ENCODE data around the gene CDKN2B-AS1. TPM values are rescaled to one million over a fixed set of nuclear protein-coding genes. Genes with fewer than 3 reads are reported as not detected.

CDKN2B-AS1 gene
- total RNA-seq, 4 donors from 2014 or later: 0.38 to 0.56 TPM; not detected in 2

DNA sequence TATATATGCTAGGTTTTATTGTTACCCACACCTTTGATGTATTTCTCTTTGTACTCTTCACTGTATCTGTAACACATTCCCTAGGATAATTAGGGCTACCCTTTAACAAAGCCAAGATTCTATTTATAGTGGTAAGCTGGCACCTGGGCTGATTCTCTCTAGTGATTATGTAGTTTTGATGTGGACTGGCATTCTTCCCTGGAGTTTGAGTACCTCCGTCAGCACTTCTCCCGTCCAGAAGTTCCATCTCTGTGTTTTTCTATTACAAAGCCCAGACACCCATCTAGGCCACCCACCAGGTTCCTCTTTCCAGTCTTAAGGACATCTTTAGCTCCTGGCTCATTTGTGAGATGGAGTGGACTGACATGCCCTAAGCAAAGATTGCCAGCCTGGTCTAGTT lies 70.4 kb downstream of the CDKN2B-AS1 start:
- DNase-seq: no peak
- intact Hi-C loops (cut with DNase I): no loop called here
- 62 to 72% methylated on average over 2 of the region's 2 CpGs for WGBS, 2 donors

DNA sequence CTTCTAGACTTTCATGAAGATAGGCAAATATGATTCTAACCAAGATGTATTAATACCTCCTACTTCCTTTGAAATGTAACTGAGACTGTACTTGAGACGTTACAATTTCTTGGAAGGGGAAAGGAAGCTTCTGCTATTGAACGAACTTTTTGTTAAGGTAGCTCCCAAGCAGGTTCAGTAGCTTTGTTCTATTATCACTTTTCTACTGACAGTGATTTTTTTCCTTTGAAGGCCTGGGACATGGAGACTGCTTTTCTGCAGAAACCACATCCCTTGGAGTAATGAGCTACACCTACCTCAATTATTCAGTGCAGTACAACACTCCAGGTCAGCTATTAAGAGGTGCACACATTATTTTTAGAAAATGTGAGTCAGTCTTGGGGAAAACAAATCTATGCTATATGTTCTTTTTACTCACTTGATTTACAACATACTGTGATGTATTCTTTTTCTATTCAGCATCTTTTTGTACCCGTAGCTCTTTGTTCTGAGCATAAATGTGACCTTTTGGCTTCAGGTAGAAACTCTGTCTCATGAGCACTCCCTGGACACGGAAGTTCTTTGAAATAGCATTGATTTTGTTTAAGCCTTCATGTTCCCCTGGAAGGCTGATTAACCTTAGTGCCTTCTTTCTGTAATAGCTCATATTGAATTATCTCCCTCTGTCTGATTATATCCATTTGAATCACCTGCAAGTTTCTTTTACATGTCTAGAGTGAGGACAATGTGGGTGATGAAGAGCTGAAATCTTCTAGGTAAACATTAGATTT lies 71.0 kb downstream of the CDKN2B-AS1 start:
- Histone ChIP-seq H3K27ac (no peak overlapping the region), H3K4me1 (no peaks in the 10 kb centered on the region), H3K9me3 (no peaks in the 10 kb centered on the region), H3K27me3 (no peaks in the 10 kb centered on the region), H3K4me3 (replicated peaks in 1 of 3) (no peak overlapping the region), H3K36me3 (no peaks in the 10 kb centered on the region)
- intact Hi-C loops (cut with DNase I): no loop called here
- WGBS, 2 donors: 72 to 81% methylated on average over 4 of the region's 4 CpGs
- no peak for TF ChIP-seq POLR2A (IDR thresholded peaks at IDR 0.05)
- no peak for TF ChIP-seq CTCF (IDR thresholded peaks at IDR 0.05)
- DNase-seq: no peak

More for the DNA sequence above, 70.4 kb downstream of the CDKN2B-AS1 start:
- H3K4me3 ChIP-seq (replicated peaks in 1 of 3): no peak overlapping the region
- TF ChIP-seq POLR2A (IDR thresholded peaks at IDR 0.05): no peak
- no peak for TF ChIP-seq CTCF (IDR thresholded peaks at IDR 0.05)
- H3K9me3 ChIP-seq: no peaks in the 10 kb centered on the region
- H3K4me1 ChIP-seq: no peaks in the 10 kb centered on the region
- no peaks in the 10 kb centered on the region for H3K27me3 ChIP-seq
- no peaks in the 10 kb centered on the region for H3K36me3 ChIP-seq
- no peak overlapping the region for H3K27ac ChIP-seq

- no peak overlapping the region for H3K4me3 ChIP-seq (replicated peaks in 1 of 3)
- 78 to 94% methylated on average over 4 of the region's 4 CpGs for WGBS, 2 donors
- TF ChIP-seq CTCF (IDR thresholded peaks at IDR 0.05) (no peak), POLR2A (IDR thresholded peaks at IDR 0.05) (no peak)
- H3K36me3 ChIP-seq: no peaks in the 10 kb centered on the region
- no peak for DNase-seq
- intact Hi-C loops (cut with DNase I): no loop called here
- no peaks in the 10 kb centered on the region for H3K9me3 ChIP-seq
- H3K4me1 ChIP-seq: no peaks in the 10 kb centered on the region
- H3K27me3 ChIP-seq: no peaks in the 10 kb centered on the region
- H3K27ac ChIP-seq: no peak overlapping the region
Measured at GRCh38 chr9:22067196-22067595, 72.6 kb downstream of the CDKN2B-AS1 start.

GRCh38 chr9:22068369-22068768 lies 73.8 kb downstream of the CDKN2B-AS1 start:
- H3K27ac ChIP-seq: no peak overlapping the region
- no peaks in the 10 kb centered on the region for H3K27me3 ChIP-seq
- H3K4me1 ChIP-seq: no peaks in the 10 kb centered on the region
- no peak for DNase-seq
- intact Hi-C loops (cut with DNase I): no loop called here
- 75 to 80% methylated on average over 8 of the region's 8 CpGs for WGBS, 2 donors
- H3K9me3 ChIP-seq: no peaks in the 10 kb centered on the region
- TF ChIP-seq POLR2A (IDR thresholded peaks at IDR 0.05): no peak
- no peak for TF ChIP-seq CTCF (IDR thresholded peaks at IDR 0.05)
- H3K4me3 ChIP-seq (replicated peaks in 1 of 3): no peak overlapping the region
- no peaks in the 10 kb centered on the region for H3K36me3 ChIP-seq

- WGBS, 2 donors: 90 to 91% methylated on average over 1 of the region's 1 CpG
- no peak for TF ChIP-seq POLR2A (IDR thresholded peaks at IDR 0.05)
- TF ChIP-seq CTCF (IDR thresholded peaks at IDR 0.05): no peak
- intact Hi-C loops (cut with DNase I): no loop called here
- H3K36me3 ChIP-seq: no peaks in the 10 kb centered on the region
- H3K4me1 ChIP-seq: no peaks in the 10 kb centered on the region
- H3K27me3 ChIP-seq: no peaks in the 10 kb centered on the region
- H3K9me3 ChIP-seq: no peaks in the 10 kb centered on the region
- no peak overlapping the region for H3K4me3 ChIP-seq (replicated peaks in 1 of 3)
- H3K27ac ChIP-seq: no peak overlapping the region
- no peak for DNase-seq
Measured at GRCh38 chr9:22073349-22073748, 78.8 kb downstream of the CDKN2B-AS1 start.
